ENCODE data around the gene BMPR2.

DNA sequence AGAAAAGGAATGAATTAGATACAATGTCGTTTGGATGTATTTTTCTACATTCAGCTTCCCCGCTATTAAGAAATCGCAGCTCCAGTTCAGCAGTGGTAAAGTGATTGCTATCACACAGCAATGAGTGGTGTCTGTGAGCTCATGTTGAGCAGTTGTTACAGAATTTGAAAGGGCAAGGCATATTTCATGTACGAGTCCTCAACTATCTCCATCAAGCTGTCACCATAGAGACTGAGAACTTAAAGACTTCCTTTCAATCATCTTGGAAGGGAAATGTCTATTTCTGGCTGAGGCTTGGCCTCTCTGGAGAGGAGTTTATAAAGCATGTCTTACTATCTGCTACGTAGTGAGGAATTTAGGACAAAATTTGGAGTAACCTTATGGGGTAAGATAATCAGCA is 234.3 kb downstream of the BMPR2 start:
- TF ChIP-seq, protein P1, sequence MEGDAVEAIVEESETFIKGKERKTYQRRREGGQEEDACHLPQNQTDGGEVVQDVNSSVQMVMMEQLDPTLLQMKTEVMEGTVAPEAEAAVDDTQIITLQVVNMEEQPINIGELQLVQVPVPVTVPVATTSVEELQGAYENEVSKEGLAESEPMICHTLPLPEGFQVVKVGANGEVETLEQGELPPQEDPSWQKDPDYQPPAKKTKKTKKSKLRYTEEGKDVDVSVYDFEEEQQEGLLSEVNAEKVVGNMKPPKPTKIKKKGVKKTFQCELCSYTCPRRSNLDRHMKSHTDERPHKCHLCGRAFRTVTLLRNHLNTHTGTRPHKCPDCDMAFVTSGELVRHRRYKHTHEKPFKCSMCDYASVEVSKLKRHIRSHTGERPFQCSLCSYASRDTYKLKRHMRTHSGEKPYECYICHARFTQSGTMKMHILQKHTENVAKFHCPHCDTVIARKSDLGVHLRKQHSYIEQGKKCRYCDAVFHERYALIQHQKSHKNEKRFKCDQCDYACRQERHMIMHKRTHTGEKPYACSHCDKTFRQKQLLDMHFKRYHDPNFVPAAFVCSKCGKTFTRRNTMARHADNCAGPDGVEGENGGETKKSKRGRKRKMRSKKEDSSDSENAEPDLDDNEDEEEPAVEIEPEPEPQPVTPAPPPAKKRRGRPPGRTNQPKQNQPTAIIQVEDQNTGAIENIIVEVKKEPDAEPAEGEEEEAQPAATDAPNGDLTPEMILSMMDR (IDR thresholded peaks at IDR 0.05) = no peak
- TF ChIP-seq POLR2A (IDR thresholded peaks at IDR 0.05) (no peak), POLR2AphosphoS5 (IDR thresholded peaks at IDR 0.05; ENCODE audit: insufficient read depth in 1 of 2, low read depth in 1 of 2) (no peak)

Measured in vagina (tissue), 2 donors.